Fibroblast of peridontal ligament (primary cell): ENCODE results near the gene LTB.

ENCODE experiments used
- DNase-seq: peaks from one replicate; pipeline ENCODE4 v3.0.0-alpha.2; 2010; ENCODE audit errors: extremely low read depth

Gene LTB

GRCh38 chr6:31531162-31531561 is 51.1 kb downstream of the LTB start:
- DNase-seq: no peak

GRCh38 chr6:31530659-31531058 is 51.6 kb downstream of the LTB start:
- no peak for DNase-seq
